Keratinocyte (primary cell): ENCODE results near the gene FLNB. TPM values are rescaled to one million over a fixed set of nuclear protein-coding genes. Genes with fewer than 3 reads are reported as not detected.

Experiments
- DNase-seq: peaks from one replicate; pipeline ENCODE4 v3.0.0-alpha.2; 2011; ENCODE audit warnings: low read depth, missing footprints, low spot score
- FAIRE-seq: peaks from 2 replicates; lab custom pipeline; 2011; peaks lifted over from hg19 to GRCh38; lab: Jason Lieb, UNC
- H2AFZ ChIP-seq: 2 replicates; pipeline ENCODE4 v1.6.0; 2012; ENCODE audit warnings: low read length, control low read depth, inconsistent platforms; ENCODE audit not compliant: control insufficient read depth
- H3K27ac ChIP-seq: 2 replicates; pipeline ENCODE4 v1.5.1; 2011; ENCODE audit warnings: low read length; ENCODE audit not compliant: control insufficient read depth, insufficient read depth
- H3K27me3 ChIP-seq: 3 replicates; pipeline ENCODE4 v1.6.0; 2011; ENCODE audit warnings: low read length; ENCODE audit not compliant: control insufficient read depth, insufficient read depth; ENCODE audit errors: extremely low read depth
- H3K36me3 ChIP-seq, 2 experiments: 2 replicates in 1 of 2; 3 replicates in 1 of 2; pipeline ENCODE4 v1.5.1; 2011; ENCODE audit warnings: low read length in 2 of 2, mild to moderate bottlenecking in 1 of 2; ENCODE audit not compliant: control insufficient read depth in 2 of 2, insufficient read depth in 2 of 2; ENCODE audit errors: extremely low read depth in 1 of 2
- H3K4me1 ChIP-seq: 3 replicates; pipeline ENCODE4 v1.5.1; 2011; ENCODE audit warnings: low read length; ENCODE audit not compliant: control insufficient read depth, insufficient read depth; ENCODE audit errors: extremely low read depth
- H3K4me2 ChIP-seq: 3 replicates; pipeline ENCODE4 v1.6.0; 2011; ENCODE audit warnings: low read depth, low read length; ENCODE audit not compliant: control insufficient read depth, insufficient read depth; ENCODE audit errors: extremely low read depth
- H3K4me3 ChIP-seq, 3 experiments: fragments of 200-600 bp in 1 of 3; sonication (generic) in 1 of 3; 2 replicates in 2 of 3; 3 replicates in 1 of 3; pipeline ENCODE4 v1.5.1; 2011 to 2016; ENCODE audit warnings: low read length in 3 of 3, mild to moderate bottlenecking in 3 of 3, control low read depth in 2 of 3, inconsistent platforms in 1 of 3, low read depth in 1 of 3, mixed read lengths in 1 of 3, mixed run types in 1 of 3, moderate library complexity in 1 of 3; ENCODE audit not compliant: control insufficient read depth in 2 of 3, insufficient read depth in 2 of 3; ENCODE audit errors: extremely low read depth in 1 of 3
- H3K79me2 ChIP-seq: 2 replicates; pipeline ENCODE4 v1.6.0; 2012; ENCODE audit warnings: low read length; ENCODE audit not compliant: control insufficient read depth, insufficient read depth
- H3K9ac ChIP-seq: 3 replicates; pipeline ENCODE4 v1.6.0; 2011; ENCODE audit warnings: low read length; ENCODE audit not compliant: control insufficient read depth, insufficient read depth; ENCODE audit errors: extremely low read depth
- H3K9me1 ChIP-seq: 3 replicates; pipeline ENCODE4 v1.6.0; 2011; ENCODE audit warnings: low read length; ENCODE audit not compliant: control insufficient read depth, insufficient read depth; ENCODE audit errors: extremely low read depth
- H3K9me3 ChIP-seq: 2 replicates; pipeline ENCODE4 v1.5.1; 2012; ENCODE audit warnings: low read depth, low read length; ENCODE audit not compliant: control insufficient read depth
- H4K20me1 ChIP-seq: 3 replicates; pipeline ENCODE4 v1.6.0; 2011; ENCODE audit warnings: low read length; ENCODE audit not compliant: control insufficient read depth, insufficient read depth; ENCODE audit errors: extremely low read depth
- CTCF ChIP-seq, 3 experiments: IDR thresholded peaks in 1 of 3; conservative IDR thresholded peaks in 1 of 3; optimal IDR thresholded peaks in 1 of 3; 2 replicates in 2 of 3; 3 replicates in 1 of 3; pipeline versions ENCODE3 to v1.5.1; 2011; ENCODE audit warnings: low read length in 3 of 3, mild to moderate bottlenecking in 3 of 3, moderate library complexity in 2 of 3, control low read depth in 1 of 3, inconsistent platforms in 1 of 3; ENCODE audit not compliant: insufficient read depth in 2 of 3; ENCODE audit errors: extremely low read depth in 1 of 3
- EZH2 ChIP-seq: IDR thresholded peaks from one replicate; pipeline ENCODE4 v1.6.1; 2012; ENCODE audit warnings: inconsistent platforms, mild to moderate bottlenecking, low read length, moderate library complexity
- dilution Hi-C: fragments of 300-500 bp; cut with MboI; formaldehyde crosslinking; loops from one replicate; pipeline ENCODE4 v1.7.0; 2020; ENCODE audit warnings: low sequenced_read_pairs; ENCODE audit not compliant: extremely low pct_ligation_motif_present
- polyA plus RNA-seq, 5 experiments: library from polyadenylated mRNA; depleted of rRNA in 3 of 5; stranded (reverse) in 3 of 5; stranded (forward) in 1 of 5; unstranded in 1 of 5; fragments of >200 nt; gene quantifications; 1 replicate in 1 of 5; 2 replicates in 3 of 5; 3 replicates in 1 of 5; pipeline versions ENCODE4 v1.2.1 to v1.2.3, GENCODE V29; 2011 to 2012; ENCODE audit warnings: missing spikeins in 2 of 5, low read depth in 1 of 5, low replicate concordance in 1 of 5

FLNB gene
- polyA plus RNA-seq, 1 donor (not counting 4 experiments of a cell fraction or from before 2014, with no cell fraction given): 289 TPM

DNA sequence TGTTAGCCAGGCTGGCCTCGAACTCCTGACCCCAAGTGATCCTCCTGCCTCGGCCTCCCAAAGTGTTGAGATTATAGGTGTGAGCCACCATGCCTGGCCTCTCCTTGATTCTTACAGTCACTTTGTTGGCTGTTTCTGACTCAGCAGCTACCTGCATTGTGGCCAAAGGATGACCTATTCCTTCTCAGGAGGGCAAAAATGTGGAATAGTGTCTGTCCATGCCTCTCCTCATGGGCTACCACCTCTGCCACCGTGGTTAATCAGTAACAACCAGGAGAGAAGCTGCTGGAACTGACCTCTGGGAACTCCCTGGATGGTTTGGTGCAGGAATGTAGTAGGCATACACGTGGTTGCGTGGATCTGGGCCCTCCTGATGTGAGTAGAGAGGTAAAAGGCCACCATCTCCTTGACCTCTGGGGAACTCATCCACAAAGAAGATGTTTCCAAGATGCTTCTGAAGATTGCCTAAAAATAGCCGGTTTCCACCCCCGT, 63.3 kb downstream of the FLNB start:
- DNase-seq (no peak), FAIRE-seq (no peak)
- TF ChIP-seq EZH2 (no peak), CTCF (optimal IDR thresholded peaks at IDR 0.05 in 1 of 3, IDR thresholded peaks at IDR 0.05 in 1 of 3, conservative IDR thresholded peaks at IDR 0.05 in 1 of 3; ENCODE audit: extremely low read depth in 1 of 3, insufficient read depth in 2 of 3, low read length in 3 of 3) (no peak)
- Histone ChIP-seq H2AFZ (no peak overlapping the region), H3K9ac (no peak overlapping the region), H3K36me3 (peaks cover 42 to 45% of the 10 kb centered on the region in 2 experiments), H3K9me3 (no peaks in the 10 kb centered on the region), H3K4me1 (peaks cover 5% of the 10 kb centered on the region), H3K4me2 (no peak overlapping the region), H3K27ac (no peak overlapping the region), H3K79me2 (peaks cover 100% of the 10 kb centered on the region), H3K4me3 (no peak overlapping the region), H3K9me1 (peaks cover 17% of the 10 kb centered on the region), H4K20me1 (peaks cover 87% of the 10 kb centered on the region), H3K27me3 (no peaks in the 10 kb centered on the region)
- dilution Hi-C loops: no loop called here

- no peak for TF ChIP-seq CTCF (optimal IDR thresholded peaks at IDR 0.05 in 1 of 3, IDR thresholded peaks at IDR 0.05 in 1 of 3, conservative IDR thresholded peaks at IDR 0.05 in 1 of 3; ENCODE audit: extremely low read depth in 1 of 3, insufficient read depth in 2 of 3, low read length in 3 of 3)
- TF ChIP-seq EZH2: no peak
- Histone ChIP-seq H3K4me2 (no peak overlapping the region), H3K9ac (no peak overlapping the region), H3K27me3 (no peaks in the 10 kb centered on the region), H3K36me3 (peaks cover 44 to 45% of the 10 kb centered on the region in 2 experiments), H3K9me3 (no peaks in the 10 kb centered on the region), H3K4me3 (no peak overlapping the region), H3K79me2 (peaks cover 100% of the 10 kb centered on the region), H3K27ac (no peak overlapping the region), H4K20me1 (peaks cover 87% of the 10 kb centered on the region), H3K9me1 (peaks cover 16% of the 10 kb centered on the region), H3K4me1 (peaks cover 5% of the 10 kb centered on the region), H2AFZ (no peak overlapping the region)
- DNase-seq (no peak), FAIRE-seq (peak; percentile 13)
- dilution Hi-C loops: no loop called here
Observed at GRCh38 chr3:58072052-58072762, 64.0 kb downstream of the FLNB start.
